GM21526 (cell line): Measurements from ENCODE around the gene PLOD2.
"Not testable (repeated sequence)": the region's sequence is repeated elsewhere in the genome, so short reads cannot be mapped to it uniquely, and the experiment has no call there.

Experiments used
- ATAC-seq: cut with Tn5 transposase; IDR thresholded peaks from one replicate; pipeline ENCODE4 v1.9.1; 2021; ENCODE audit warnings: moderate library complexity; ENCODE audit not compliant: unreplicated experiment, low FRiP score

The PLOD2 gene

DNA sequence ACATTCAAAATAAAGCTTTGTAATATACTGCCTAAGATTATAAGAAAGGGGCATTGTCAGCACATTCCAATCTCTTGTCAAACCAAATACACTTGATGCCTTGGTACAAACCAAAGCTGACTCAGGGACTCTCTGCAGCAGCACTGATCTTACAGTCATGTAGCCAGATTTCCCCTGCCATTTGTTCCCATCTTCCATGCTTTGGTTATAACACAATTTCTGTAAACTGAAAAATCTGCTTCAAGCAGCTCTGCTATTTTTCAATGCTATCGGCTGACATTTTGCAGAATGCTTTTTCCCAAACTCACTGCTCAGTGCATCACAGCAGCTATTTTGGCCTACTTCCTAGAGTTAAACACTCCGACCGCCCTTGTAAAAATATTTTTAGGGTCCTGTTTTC, 18.2 kb downstream of the PLOD2 start:
- no peak for ATAC-seq

DNA sequence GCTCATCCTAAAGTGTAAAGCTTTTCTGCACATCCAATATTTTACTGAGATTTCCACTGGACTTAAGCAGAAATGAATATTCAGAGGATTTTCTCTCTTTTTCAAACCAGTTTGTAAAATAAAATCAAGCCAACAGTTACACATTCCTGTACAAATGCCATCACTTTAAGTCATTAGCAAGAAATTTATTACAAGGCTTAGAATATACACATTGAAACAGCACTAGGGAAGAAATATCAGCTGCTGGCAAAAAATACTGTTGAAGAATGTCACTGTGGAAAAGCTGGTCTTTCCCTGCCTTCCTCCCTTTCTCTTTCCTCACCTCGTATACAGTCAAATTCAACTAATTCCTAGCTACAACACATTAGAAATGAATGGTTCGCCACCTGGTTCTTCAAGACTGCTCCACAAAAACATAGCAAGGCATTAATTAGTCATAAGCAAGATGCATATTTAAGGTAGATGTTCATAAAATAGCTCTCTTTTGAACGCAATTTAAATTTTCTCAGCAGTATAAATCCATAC, 21.3 kb downstream of the PLOD2 start:
- ATAC-seq = no peak

DNA sequence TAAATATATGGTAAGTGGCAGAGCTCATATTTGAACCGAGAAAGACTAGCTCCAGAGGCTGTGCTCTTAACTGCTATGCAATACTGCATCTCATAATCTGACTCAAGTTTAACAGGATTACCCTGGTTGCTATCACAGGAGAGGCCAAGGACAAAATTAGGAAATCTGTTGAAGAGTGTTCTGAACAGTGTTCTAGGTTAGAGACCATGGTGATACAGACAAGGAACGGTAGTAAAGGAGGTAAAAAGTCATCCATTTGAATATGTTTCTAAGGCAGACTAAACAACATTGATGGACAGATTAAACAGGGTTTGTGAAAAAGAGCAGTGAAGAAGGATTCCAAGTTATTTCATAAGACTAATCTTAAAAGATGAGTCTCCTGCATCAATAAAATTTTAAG, 22.1 kb downstream of the PLOD2 start:
- ATAC-seq = no peak

DNA sequence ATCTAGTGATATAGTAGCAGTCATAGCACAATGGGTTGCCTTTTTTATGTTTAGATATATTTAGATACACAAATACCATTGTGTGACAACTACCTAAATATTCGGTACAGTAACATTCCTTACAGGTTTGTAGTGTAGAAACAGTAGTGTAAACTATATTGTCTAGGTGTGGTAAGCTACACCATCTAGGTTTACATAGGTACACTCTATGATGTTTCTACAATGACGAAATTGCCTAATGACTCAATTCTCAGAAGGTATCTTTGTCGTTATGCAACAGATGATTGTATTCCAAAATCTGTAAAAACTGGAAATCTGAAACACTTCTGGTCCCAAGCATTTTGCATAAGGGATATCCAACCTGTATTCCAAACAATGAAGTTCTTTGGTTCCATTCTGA, 24.3 kb downstream of the PLOD2 start:
- ATAC-seq = no peak

DNA sequence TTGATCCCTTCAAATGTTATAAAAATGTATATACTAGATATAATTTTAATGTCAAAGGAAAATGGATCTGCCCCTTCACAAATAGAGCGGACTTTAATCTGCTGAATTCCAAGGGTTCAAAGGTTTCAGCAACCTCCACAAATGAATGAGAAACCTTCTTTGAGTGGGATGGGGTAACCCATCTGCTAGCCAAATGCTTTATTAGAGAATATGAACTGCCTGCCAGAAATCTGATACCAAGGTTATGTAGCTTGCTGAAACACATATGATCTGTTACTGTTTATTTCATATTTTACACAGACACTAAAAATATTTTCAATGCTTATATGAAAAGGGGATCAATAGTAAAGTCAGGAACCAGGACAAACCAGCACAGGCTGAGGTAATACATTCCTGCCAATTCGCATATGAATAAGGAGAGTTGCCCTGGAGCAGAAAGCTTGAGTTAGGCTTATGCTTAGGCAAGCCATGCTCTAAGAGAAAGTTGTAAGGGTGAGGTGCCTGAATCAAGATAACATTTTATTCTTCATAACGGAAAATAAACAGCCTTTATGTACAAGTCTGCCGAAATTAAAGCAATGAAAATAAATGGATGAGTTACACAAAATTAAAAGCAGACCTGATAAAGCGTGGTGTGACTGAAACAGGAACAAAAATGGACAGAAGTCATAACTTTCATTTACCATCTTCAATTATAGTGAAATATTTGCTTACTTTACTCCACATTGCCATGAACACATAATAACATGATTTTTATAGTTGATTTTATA, 26.5 kb downstream of the PLOD2 start:
- no peak for ATAC-seq

- no peak for ATAC-seq
Observed at GRCh38 chr3:146133441-146133840, 27.5 kb downstream of the PLOD2 start.

DNA sequence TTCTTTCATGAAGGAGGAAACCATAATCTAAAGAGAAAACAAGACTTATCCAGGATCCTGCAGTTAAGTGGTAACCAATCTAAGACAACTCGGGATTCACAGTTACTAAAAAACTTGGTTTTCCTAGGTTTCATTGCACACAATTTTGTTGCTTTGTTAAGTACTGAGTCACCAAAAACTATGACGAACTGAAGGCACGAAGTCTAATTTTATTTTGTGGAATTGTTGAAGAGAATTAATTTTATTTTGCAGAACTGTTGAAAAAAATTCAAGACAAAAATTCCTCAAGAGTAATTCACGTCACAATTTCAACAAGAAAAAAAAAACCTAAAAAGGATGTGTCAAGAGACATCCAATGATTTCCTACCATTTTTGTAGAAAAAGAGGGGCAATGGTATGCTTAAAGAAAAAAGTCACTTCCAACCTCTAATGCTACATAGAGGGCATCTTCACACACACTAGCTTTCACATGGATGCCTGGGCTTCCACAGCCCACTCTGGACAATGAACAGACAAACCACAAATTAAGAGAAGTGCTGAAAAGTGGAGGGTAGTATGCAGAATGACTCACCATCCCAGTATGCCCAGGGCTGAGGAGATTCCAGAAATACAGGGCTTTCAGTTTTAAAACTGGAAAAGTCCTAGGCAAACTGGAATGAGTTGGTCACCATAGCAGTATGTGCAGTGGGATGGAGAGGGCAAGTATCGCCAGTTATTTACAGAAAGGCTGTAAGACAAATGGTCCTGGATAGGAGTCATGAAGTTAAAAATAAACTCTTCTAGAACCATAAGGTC, 29.2 kb downstream of the PLOD2 start:
- no peak for ATAC-seq

DNA sequence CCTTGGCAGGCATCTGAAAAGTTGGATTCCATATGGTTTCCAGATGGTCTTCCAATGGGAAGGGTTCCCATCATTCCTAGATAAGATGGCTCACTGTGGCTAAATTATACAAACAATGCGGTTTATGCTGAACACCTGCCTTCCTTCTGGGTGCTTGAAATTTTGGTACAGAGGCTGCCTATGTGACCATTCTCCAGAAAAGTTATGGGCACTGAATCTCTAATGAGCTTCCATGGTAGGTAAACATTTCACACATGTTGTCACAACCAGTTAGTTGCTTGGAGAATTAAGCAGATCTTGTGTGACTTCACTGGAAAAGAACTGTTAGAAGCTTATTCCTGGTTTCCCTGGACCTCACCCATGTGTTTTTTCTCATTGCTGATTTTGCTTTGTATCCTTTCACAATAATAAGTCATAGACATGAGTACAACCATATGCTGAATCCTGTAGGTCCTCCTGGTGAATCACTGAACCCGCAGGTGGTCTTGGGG, 30.1 kb downstream of the PLOD2 start:
- no peak for ATAC-seq

DNA sequence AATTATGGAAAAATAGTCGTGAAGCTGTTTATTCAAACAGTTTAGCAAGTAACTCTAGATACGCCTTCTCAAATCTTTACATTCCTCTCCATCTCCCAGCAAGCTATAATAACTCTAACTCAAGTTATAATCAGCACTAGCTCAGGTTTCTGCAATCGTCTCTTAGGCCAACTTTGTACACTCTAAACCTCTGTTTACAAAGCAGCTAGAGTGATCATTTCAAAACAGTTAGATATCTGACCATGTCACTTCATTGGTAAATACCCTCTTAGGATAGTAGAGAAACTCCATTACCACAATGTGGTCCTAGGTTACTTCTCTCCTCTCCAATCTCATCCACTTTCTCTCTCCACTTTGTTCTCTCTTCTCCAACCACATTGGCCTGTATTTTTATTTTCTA, 31.2 kb downstream of the PLOD2 start:
- no peak for ATAC-seq

GRCh38 chr3:146128939-146129338, 32.0 kb downstream of the PLOD2 start:
- no peak for ATAC-seq

GRCh38 chr3:146128179-146128578, 32.8 kb downstream of the PLOD2 start:
- ATAC-seq = no peak

- ATAC-seq = no peak
Observed at GRCh38 chr3:146125951-146126350, 35.0 kb downstream of the PLOD2 start.

- no peak for ATAC-seq
Observed at GRCh38 chr3:146124126-146124801, 36.7 kb downstream of the PLOD2 start.

DNA sequence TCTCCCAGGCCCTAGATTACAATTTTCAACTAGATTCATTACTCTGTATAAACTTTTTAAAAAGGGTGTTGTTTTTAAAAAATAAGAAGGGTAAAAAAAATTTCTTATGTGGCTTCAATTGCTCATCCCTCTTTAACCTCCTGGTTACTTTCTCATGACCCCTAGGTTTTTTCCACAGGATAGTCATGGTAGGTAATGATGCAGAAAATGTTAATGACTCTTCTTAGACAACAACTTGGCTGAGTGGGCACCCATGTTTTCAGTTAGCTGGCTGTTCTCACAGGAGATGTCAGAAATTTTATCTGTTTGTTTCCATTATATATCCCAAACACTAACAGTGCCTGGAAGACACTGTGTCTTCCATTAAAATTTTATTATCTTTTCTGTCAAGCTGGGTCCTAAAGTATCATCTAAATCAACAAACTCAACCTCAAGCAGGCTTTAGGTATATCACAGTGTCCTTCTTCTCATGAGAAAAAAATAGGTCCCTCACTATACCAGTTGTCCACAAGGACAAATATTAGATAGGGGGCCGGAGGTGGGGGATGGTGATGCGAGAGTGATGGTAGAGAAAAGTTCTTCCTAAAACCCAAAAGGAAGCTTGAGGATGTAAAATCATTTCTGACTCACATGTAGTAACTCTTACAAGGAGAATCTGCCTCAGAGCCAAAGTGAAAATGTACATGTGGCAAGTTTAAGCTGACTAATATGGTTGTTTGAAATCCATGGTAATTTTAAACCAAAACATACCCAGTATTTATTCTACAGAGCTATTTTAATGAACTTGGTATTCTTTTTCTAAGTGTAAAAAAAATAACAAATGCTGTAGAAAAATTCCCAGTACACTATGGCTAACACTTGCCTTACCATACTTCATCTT, 43.3 kb downstream of the PLOD2 start:
- ATAC-seq = no peak

DNA sequence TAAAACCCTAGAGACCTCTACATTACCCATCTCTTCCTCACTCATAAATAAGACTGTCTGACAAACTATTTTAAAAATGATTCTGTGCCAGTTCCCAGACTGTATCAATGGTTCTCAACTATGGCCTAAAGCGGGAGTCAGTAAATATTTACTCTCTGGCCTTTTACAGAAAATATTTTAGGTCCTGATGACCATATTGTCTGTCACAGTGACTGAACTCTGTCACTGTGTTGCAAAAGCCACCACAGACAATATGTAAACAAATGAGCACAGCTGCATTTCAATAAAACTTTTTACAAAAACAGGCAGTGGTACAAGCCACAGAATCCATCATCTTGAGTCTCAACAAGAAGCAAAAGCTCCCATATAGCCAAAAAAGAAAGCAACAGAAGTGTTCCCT, 45.4 kb downstream of the PLOD2 start:
- no peak for ATAC-seq

GRCh38 chr3:146113804-146114203, 47.2 kb downstream of the PLOD2 start:
- not testable (repeated sequence) for ATAC-seq

- no peak for ATAC-seq
Observed at GRCh38 chr3:146111337-146111736, 49.6 kb downstream of the PLOD2 start.

DNA sequence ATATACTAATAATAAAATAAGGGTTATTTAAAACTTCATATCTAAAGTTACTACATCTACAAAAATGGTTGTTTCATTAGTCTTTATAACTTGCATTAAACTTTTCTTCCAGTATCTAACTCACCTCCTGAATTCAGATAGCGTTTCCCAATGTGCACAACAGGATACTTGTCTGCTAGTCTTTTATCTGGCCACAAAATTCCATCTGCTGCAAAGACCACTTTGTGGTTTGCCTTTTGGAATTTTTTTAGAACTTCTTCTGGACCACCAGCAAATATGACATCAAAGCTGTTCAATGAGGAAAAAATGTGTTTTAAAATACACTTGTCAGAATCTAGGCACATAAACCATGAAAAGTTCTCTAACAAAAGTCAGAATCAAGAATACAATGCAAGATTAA, 50.8 kb downstream of the PLOD2 start:
- ATAC-seq = no peak

DNA sequence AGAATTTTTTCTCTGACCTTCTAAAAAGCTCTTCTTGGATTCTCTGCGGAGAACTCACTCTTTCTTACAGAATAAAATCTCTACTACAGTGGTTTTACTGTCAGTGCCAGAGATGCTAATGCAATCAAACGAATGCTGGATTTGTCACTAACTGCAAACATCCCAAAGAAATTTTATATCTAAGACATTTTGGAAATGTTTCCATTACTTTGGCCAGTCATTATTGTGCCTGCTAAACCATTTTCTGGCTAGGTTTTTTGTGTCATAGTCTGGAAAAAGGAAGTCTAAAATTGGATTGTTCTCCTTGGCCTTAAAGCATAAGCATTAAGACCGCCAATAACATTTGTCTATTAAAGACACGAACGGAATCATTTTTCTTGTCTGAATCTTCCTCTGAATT, 54.0 kb downstream of the PLOD2 start:
- no peak for ATAC-seq

- ATAC-seq = no peak
Observed at GRCh38 chr3:146104068-146104467, 56.9 kb downstream of the PLOD2 start.
